Measurements from ENCODE around the gene RABGGTA. TPM values are rescaled to one million over a fixed set of nuclear protein-coding genes. Genes with fewer than 3 reads are reported as not detected.

Gene RABGGTA
- total RNA-seq, 6 donors from 2014 or later, result 22.7 to 125 (median 58.9) TPM

DNA sequence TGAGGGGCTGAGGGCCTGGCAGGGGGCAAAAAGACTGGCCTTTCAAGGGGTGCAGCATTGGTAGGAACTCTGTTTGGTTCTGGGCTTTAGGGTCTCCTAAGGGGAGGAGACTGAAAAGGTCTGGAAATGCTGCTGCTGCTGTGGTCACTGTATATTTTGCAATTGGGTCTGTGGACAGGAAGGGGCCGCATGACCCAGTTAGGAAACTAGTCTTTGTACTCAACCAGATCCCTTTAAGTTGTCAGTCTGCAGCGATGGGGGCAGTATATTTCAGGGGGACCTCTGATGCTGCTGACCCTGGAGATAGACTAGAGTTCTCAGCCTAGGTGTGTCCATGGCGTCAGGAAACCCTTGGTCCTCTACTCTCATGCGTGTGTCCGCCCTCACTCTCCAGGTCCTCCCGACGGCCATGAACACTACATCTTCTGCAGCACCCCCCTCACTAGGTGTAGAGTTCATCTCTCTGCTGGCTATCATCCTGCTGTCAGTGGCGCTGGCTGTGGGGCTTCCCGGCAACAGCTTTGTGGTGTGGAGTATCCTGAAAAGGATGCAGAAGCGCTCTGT is 43.9 kb upstream of the RABGGTA start:
- Histone ChIP-seq H3K9me3 (no peaks in the 10 kb centered on the region), H3K36me3 (peaks cover 0 to 9% (median 3%) of the 10 kb centered on the region in 4 donors), H3K4me3 (peak overlapping the region in 1 of 4 donors; percentile 25), H3K27me3 (no peaks in the 10 kb centered on the region), H3K27ac (peak overlapping the region; percentile 79 to 93 (median 91)), H3K4me1 (peaks cover 67 to 78% (median 72%) of the 10 kb centered on the region in 4 donors)
- DNase-seq (no peak), ATAC-seq (ENCODE audit: low FRiP score in 2 of 2) (no peak)
- TF ChIP-seq, protein P1, sequence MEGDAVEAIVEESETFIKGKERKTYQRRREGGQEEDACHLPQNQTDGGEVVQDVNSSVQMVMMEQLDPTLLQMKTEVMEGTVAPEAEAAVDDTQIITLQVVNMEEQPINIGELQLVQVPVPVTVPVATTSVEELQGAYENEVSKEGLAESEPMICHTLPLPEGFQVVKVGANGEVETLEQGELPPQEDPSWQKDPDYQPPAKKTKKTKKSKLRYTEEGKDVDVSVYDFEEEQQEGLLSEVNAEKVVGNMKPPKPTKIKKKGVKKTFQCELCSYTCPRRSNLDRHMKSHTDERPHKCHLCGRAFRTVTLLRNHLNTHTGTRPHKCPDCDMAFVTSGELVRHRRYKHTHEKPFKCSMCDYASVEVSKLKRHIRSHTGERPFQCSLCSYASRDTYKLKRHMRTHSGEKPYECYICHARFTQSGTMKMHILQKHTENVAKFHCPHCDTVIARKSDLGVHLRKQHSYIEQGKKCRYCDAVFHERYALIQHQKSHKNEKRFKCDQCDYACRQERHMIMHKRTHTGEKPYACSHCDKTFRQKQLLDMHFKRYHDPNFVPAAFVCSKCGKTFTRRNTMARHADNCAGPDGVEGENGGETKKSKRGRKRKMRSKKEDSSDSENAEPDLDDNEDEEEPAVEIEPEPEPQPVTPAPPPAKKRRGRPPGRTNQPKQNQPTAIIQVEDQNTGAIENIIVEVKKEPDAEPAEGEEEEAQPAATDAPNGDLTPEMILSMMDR (IDR thresholded peaks at IDR 0.05), result no peak
- no peak for TF ChIP-seq EP300 (IDR thresholded peaks at IDR 0.05)
- TF ChIP-seq POLR2A (IDR thresholded peaks at IDR 0.05), result no peak
- no peak for TF ChIP-seq POLR2AphosphoS5 (IDR thresholded peaks at IDR 0.05)
- 72 to 75% methylated on average over 6 to 10 of the region's 10 CpGs for WGBS, 2 donors

DNA sequence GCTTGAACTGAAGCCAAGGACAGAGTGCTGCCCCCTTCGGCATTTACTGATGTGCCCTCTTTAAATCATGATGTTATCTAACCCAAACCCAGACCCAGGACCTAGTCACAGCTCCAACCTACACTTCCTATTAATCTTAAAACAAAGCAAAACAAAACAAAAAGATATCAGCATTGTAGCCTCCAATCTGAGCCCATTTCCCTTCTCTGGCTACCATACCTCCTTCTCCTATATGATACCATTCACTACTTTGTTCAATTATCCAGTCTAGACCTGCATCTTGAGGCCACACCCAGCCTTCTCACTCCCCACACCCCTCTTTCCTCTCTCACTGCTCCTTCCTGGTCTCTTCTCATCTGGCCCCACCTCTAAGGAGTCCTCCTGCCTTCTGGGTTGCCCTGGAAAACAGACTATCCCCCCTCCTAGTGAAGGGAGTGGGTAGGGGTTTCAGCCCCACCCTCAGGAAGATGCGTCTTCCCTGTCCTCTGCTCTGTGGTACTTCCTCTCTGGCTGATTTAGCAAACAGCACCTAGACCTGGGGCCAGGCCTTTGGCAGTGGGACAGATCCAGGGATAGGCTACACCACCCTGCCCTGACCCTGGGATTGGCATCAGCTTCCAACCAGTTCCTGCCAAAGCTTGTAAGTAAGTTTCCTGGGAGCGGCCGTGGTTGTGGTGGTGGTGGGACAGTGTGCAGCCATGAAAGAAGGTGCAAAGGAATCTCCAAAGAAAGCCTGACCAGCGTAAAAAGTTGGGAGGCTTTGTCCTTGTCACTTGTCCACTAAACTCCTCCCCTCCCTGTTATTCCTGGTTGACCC is 43.2 kb upstream of the RABGGTA start:
- no peaks in the 10 kb centered on the region for H3K27me3 ChIP-seq
- no peaks in the 10 kb centered on the region for H3K9me3 ChIP-seq
- H3K4me3 ChIP-seq, result peak overlapping the region in 1 of 4 donors; percentile 25
- WGBS, 2 donors, result 61% methylated on average over 5 of the region's 5 CpGs
- TF ChIP-seq POLR2A (IDR thresholded peaks at IDR 0.05) (no peak), POLR2AphosphoS5 (IDR thresholded peaks at IDR 0.05) (no peak), EP300 (IDR thresholded peaks at IDR 0.05) (no peak)
- TF ChIP-seq, protein P1 (IDR thresholded peaks at IDR 0.05), result no peak
- H3K36me3 ChIP-seq, result peaks cover 0 to 5% (median 2%) of the 10 kb centered on the region in 4 donors
- DNase-seq, result no peak
- ATAC-seq (ENCODE audit: low FRiP score in 2 of 2), result no peak
- H3K27ac ChIP-seq, result peak overlapping the region; percentile 79 to 93 (median 91)
- peaks cover 74 to 85% (median 80%) of the 10 kb centered on the region in 4 donors for H3K4me1 ChIP-seq

DNA sequence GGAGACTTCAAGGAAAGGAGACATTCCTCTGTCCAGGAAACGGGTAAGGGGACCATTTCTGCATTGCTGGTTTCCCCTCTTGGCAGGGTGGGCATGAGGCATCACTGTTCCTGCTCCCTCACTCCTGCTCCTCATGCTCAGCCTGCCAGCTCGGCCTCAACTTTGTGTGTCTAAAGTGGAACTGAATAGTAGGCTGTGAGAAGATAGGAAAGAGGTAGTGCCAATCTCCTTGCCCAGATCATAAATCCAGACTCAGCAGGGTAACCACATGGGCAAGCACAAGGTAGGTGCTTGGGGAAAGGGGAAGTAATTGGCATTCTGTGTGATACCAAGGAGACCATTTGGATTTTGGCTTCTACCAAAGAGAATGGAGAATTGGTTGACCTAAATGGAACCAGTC is 42.5 kb upstream of the RABGGTA start:
- DNase-seq, result no peak
- Histone ChIP-seq H3K27me3 (no peaks in the 10 kb centered on the region), H3K27ac (peak overlapping the region; percentile 79 to 93 (median 91)), H3K36me3 (peaks cover 0 to under 1% (median 0%) of the 10 kb centered on the region in 4 donors), H3K4me3 (no peak overlapping the region), H3K9me3 (no peaks in the 10 kb centered on the region), H3K4me1 (peaks cover 80 to 92% (median 86%) of the 10 kb centered on the region in 4 donors)
- TF ChIP-seq EP300 (IDR thresholded peaks at IDR 0.05) (no peak), POLR2AphosphoS5 (IDR thresholded peaks at IDR 0.05) (no peak), POLR2A (IDR thresholded peaks at IDR 0.05) (no peak)
- TF ChIP-seq, protein P1 (IDR thresholded peaks at IDR 0.05), result no peak
- no peak for ATAC-seq (ENCODE audit: low FRiP score in 2 of 2)
- WGBS, 2 donors, result 67 to 73% methylated on average over 2 of the region's 2 CpGs

DNA sequence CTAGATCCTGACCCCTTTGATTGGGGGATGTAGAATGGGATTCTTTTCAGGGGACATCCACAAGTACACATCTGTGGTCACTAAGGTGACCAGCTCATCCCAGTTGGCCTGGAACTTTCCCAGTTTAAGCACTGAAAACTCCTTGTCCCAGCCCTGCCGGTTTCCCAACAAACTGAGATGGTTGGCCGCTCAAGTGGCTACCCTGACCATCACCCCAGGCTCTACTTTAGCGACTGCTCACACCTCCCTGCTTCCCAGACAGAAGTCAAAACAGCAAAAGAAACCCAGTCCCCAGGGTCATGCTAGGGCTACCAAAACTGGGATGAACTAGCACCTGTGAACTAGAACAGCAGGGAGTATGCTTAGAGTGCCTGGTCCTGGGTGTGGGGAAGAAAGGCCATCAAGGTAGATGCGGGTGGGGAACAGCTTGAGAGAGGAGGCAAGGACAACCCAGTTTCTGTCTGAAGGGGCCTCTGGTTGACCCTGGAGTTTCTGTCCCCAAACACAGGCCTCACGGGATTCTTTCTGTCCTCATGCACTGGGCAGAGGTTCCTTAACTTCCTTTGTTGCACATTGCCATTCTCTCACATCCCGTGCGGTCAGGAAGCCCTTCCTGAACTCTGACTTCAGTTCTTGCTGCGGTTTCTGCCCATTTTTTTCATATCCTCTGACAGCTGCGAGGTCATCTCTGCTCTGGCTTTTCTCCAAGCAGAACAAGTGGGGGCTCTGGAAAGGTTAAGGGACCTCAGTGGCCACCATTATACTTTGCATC is 41.5 kb upstream of the RABGGTA start:
- H3K9me3 ChIP-seq, result no peaks in the 10 kb centered on the region
- H3K27me3 ChIP-seq, result no peaks in the 10 kb centered on the region
- DNase-seq (peak in 1 of 2 donors; percentile 81), ATAC-seq (ENCODE audit: low FRiP score in 2 of 2) (peak in 1 of 2 donors; percentile 18)
- no peak overlapping the region for H3K4me3 ChIP-seq
- peaks cover 0 to 5% (median 1%) of the 10 kb centered on the region in 4 donors for H3K36me3 ChIP-seq
- H3K27ac ChIP-seq, result peak overlapping the region; percentile 79 to 93 (median 91)
- TF ChIP-seq, protein P1 (IDR thresholded peaks at IDR 0.05), result no peak
- TF ChIP-seq POLR2AphosphoS5 (IDR thresholded peaks at IDR 0.05), result peak; percentile 75 to 79
- TF ChIP-seq POLR2A (IDR thresholded peaks at IDR 0.05), result peak in 1 of 4 donors; percentile 21
- TF ChIP-seq EP300 (IDR thresholded peaks at IDR 0.05), result peak in 1 of 4 donors; percentile 45
- H3K4me1 ChIP-seq, result peaks cover 80 to 99% (median 92%) of the 10 kb centered on the region in 4 donors
- WGBS, 2 donors, result 37 to 50% methylated on average over 9 of the region's 9 CpGs

Measured in upper lobe of left lung (tissue), 6 donors.